Mesodermal cell (in vitro differentiated cells): Measurements from ENCODE around the gene CEP95.

Experiments used
- H3K27ac ChIP-seq: 2 replicates; pipeline ENCODE4 v1.7.0; 2013; ENCODE audit warnings: mild to moderate bottlenecking, low read depth, low read length, moderate library complexity; ENCODE audit not compliant: severe bottlenecking
- H3K36me3 ChIP-seq: 2 replicates; pipeline ENCODE4 v1.7.1; 2013; ENCODE audit warnings: mild to moderate bottlenecking, low read length, moderate library complexity; ENCODE audit not compliant: control insufficient read depth, insufficient read depth
- H3K4me1 ChIP-seq: one replicate; pipeline ENCODE4 v1.7.1; 2013; ENCODE audit warnings: mild to moderate bottlenecking, low read length; ENCODE audit not compliant: insufficient read depth, control insufficient read depth, poor library complexity, severe bottlenecking
- H3K4me3 ChIP-seq: 2 replicates; pipeline ENCODE4 v1.7.0; 2013; ENCODE audit warnings: low read length, control low read depth, mild to moderate bottlenecking; ENCODE audit not compliant: insufficient read depth, poor library complexity, severe bottlenecking; ENCODE audit errors: extremely low read depth
- H3K9me3 ChIP-seq: 2 replicates; pipeline ENCODE4 v1.7.1; 2013; ENCODE audit warnings: mild to moderate bottlenecking, low read length, moderate library complexity; ENCODE audit not compliant: control insufficient read depth
- WGBS, 2 experiments: methylation state at CpG; one replicate each; pipeline ENCODE4 v1.1.5; 2013; ENCODE audit warnings: missing lambda C conversion rate in 2 of 2; ENCODE audit not compliant: insufficient coverage in 2 of 2; 5-methylcytosine and 5-hydroxymethylcytosine counted together

Gene CEP95

DNA sequence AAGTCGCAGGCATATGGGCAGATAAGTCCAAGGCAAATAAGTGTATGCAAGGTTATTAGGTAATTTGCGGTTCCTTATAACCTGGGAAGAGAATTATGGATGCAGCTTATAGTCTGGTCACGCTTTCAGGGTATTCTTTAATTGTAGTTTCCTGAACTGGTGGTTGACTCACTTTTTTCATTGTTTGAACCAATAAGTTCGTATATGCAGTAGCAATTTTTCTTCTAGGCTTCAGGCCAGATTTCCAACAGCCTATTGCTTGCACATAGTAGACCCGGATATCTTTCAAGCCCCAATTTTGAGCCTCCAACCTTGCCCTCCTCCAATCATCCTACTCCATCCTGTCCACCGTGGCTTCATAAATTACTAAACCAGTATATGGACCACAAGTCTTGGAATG lies 12.8 kb downstream of the CEP95 start:
- Histone ChIP-seq H3K27ac (no peak overlapping the region), H3K9me3 (no peaks in the 10 kb centered on the region), H3K4me3 (no peak overlapping the region), H3K4me1 (no peaks in the 10 kb centered on the region), H3K36me3 (peaks cover 98% of the 10 kb centered on the region)
- WGBS, 2 experiments = 96 to 98% methylated on average over 5 to 6 of the region's 6 CpGs

GRCh38 chr17:64520359-64520758 lies 13.6 kb downstream of the CEP95 start:
- H3K4me1 ChIP-seq = no peaks in the 10 kb centered on the region
- H3K27ac ChIP-seq = no peak overlapping the region
- H3K4me3 ChIP-seq = no peak overlapping the region
- peaks cover 96% of the 10 kb centered on the region for H3K36me3 ChIP-seq
- 88 to 91% methylated on average over 2 to 6 of the region's 6 CpGs for WGBS, 2 experiments
- H3K9me3 ChIP-seq = no peaks in the 10 kb centered on the region

DNA sequence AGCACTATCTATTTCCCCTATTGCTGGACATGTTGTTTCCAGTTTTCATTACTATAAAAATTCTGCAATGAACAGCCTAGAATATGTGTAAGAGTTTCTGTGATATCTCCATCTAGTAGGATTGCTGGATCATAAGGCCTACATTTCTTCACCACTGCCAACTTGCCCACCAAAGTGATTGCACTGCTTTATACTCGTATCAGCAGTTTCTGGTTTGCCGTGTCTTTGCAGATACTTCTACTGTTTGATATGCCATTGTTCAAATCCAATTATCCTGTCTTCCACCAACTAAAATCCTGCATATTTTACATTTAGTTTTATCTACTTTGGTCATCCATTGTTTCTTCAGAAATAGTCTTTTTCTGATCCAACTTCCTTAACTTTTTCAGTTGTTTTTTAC lies 21.1 kb downstream of the CEP95 start:
- 94 to 96% methylated on average over 2 of the region's 2 CpGs for WGBS, 2 experiments
- Histone ChIP-seq H3K9me3 (no peaks in the 10 kb centered on the region), H3K4me1 (no peaks in the 10 kb centered on the region), H3K4me3 (no peak overlapping the region), H3K36me3 (peaks cover 95% of the 10 kb centered on the region), H3K27ac (no peak overlapping the region)

DNA sequence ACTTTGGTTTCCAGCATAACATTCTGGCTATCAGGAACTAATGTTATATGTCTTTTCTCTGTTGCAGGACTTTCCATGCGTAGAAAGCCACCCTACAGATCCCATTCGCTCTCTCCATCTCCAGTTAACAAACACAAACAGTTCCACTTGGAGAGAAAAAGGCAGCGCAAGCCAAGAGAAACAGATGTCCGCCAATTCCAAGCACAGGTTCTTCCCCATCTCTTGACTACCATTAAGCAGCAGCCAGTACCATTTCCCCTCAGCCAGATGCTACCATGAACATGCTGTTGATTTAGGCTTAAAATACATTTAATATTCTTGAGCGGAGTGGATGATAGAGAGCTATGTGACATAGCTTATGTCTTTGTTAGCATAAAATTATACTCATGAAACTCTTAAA lies 22.4 kb downstream of the CEP95 start:
- Histone ChIP-seq H3K4me1 (no peaks in the 10 kb centered on the region), H3K27ac (no peak overlapping the region), H3K36me3 (peaks cover 93% of the 10 kb centered on the region), H3K4me3 (no peak overlapping the region), H3K9me3 (no peaks in the 10 kb centered on the region)
- 94 to 100% methylated on average over 1 to 4 of the region's 5 CpGs for WGBS, 2 experiments

- Histone ChIP-seq H3K9me3 (no peaks in the 10 kb centered on the region), H3K36me3 (peaks cover 92% of the 10 kb centered on the region), H3K4me1 (no peaks in the 10 kb centered on the region), H3K4me3 (no peak overlapping the region), H3K27ac (no peak overlapping the region)
- 100% methylated on average over 3 to 4 of the region's 5 CpGs for WGBS, 2 experiments
Measured at GRCh38 chr17:64531955-64532371, 25.2 kb downstream of the CEP95 start.

DNA sequence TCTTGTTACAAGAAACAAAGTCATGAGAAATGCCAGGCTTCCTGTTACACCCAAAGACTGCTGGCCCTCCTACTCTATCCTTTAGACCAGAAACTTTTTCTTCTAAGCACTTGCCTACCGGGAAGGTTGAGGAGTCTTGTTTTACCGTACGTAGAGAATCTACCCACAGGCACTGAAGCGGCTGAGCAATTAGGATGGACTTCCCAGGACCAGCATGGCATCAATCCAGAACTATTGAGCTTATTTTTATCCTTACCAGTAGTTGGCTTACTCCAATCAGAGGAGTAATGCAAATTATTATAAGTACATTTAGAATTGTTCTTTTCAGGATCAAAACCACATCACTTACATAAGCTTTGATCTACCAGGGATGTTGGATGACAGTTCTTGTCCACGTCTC lies 25.6 kb downstream of the CEP95 start:
- peak overlapping the region; percentile 30 for H3K27ac ChIP-seq
- peaks cover 92% of the 10 kb centered on the region for H3K36me3 ChIP-seq
- no peaks in the 10 kb centered on the region for H3K4me1 ChIP-seq
- WGBS, 2 experiments = 86 to 97% methylated on average over 3 to 5 of the region's 5 CpGs
- no peak overlapping the region for H3K4me3 ChIP-seq
- H3K9me3 ChIP-seq = no peaks in the 10 kb centered on the region

GRCh38 chr17:64533784-64534183 lies 27.0 kb downstream of the CEP95 start:
- Histone ChIP-seq H3K4me1 (no peaks in the 10 kb centered on the region), H3K36me3 (peaks cover 90% of the 10 kb centered on the region), H3K27ac (peak overlapping the region; percentile 7), H3K4me3 (no peak overlapping the region), H3K9me3 (no peaks in the 10 kb centered on the region)
- WGBS, 2 experiments = 86 to 100% methylated on average over 1 of the region's 2 CpGs

DNA sequence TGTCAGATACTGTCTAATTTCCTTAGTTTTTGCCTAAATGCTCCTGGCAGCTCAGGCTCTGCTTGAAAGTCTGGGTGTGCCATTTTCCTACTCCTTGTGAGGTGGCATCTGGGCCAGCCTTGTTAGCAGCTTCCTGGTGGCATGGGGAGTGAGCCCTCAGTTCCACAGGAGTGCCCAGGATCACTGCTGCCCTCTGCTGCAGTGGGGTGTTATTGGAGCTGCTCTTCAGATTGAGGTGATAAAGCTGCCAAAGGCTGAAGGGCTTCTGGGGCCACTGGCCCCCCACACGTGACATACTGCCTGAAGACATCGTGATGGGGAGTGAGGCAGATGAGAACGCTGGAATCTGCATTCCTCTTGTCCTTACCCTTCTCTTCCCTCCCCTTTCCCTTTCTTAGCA lies 27.4 kb downstream of the CEP95 start:
- 94 to 100% methylated on average over 2 to 3 of the region's 3 CpGs for WGBS, 2 experiments
- Histone ChIP-seq H3K27ac (no peak overlapping the region), H3K4me3 (no peak overlapping the region), H3K36me3 (peaks cover 88% of the 10 kb centered on the region), H3K9me3 (no peaks in the 10 kb centered on the region), H3K4me1 (no peaks in the 10 kb centered on the region)

GRCh38 chr17:64535357-64535756 lies 28.6 kb downstream of the CEP95 start:
- Histone ChIP-seq H3K4me1 (no peaks in the 10 kb centered on the region), H3K27ac (peak overlapping the region; percentile 39), H3K4me3 (no peak overlapping the region), H3K36me3 (peaks cover 88% of the 10 kb centered on the region), H3K9me3 (no peaks in the 10 kb centered on the region)
- 86 to 94% methylated on average over 3 to 4 of the region's 6 CpGs for WGBS, 2 experiments

GRCh38 chr17:64536913-64537312 lies 30.1 kb downstream of the CEP95 start:
- Histone ChIP-seq H3K27ac (peak overlapping the region; percentile 25), H3K36me3 (peaks cover 88% of the 10 kb centered on the region), H3K4me1 (no peaks in the 10 kb centered on the region), H3K4me3 (no peak overlapping the region), H3K9me3 (no peaks in the 10 kb centered on the region)
- WGBS, 2 experiments = 100% methylated on average over 1 of the region's 2 CpGs; no CpG with 5 or more reads in 1 of the 2 experiments

DNA sequence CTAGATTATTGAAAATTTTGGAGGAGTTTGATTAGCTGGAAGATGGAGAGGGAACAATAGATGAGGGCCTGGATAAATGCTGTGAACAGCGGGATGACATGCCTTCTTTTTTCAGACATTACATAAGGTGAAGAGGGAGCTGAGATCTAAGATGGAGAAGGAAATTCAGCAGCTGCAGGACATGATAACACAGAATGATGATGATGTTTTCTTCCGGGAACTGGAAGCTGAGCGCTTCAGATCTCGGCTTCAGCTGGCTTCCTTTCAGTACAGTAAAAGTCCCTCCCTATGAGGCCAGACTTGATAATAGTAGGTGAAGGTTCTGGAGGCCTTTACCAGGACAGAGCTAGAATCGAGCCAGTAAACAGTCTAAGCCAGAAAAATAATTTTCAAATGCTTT lies 30.7 kb downstream of the CEP95 start:
- Histone ChIP-seq H3K27ac (no peak overlapping the region), H3K4me3 (no peak overlapping the region), H3K9me3 (no peaks in the 10 kb centered on the region), H3K36me3 (peaks cover 88% of the 10 kb centered on the region), H3K4me1 (no peaks in the 10 kb centered on the region)
- WGBS, 2 experiments = 85 to 100% methylated on average over 2 to 4 of the region's 5 CpGs
